Cardiac muscle cell (in vitro differentiated cells and primary cell): ENCODE measurements around the gene SNRPB2. TPM values are rescaled to one million over a fixed set of nuclear protein-coding genes. Genes with fewer than 3 reads are reported as not detected.
A peak's percentile ranks its signal among the peaks of the same experiment; 100 is the strongest.

Source experiments
- DNase-seq, 2 donors: peaks; one replicate each; pipeline versions ENCODE4 v3.0.0 to v3.0.0-alpha.2; 2010 to 2017; ENCODE audit warnings: low read depth in 1 of 2, low spot score in 1 of 2
- H3K27ac ChIP-seq: fragments of 200-600 bp; sonication (generic); 2 replicates; pipeline ENCODE4 v1.5.1; 2016
- H3K27me3 ChIP-seq: fragments of 200-600 bp; sonication (generic); 2 replicates; pipeline ENCODE4 v1.6.0; 2016; ENCODE audit warnings: control low read depth
- H3K36me3 ChIP-seq: fragments of 200-600 bp; sonication (generic); 2 replicates; pipeline ENCODE4 v1.5.1; 2016; ENCODE audit warnings: control low read depth
- H3K4me1 ChIP-seq: fragments of 200-600 bp; sonication (generic); 2 replicates; pipeline ENCODE4 v1.8.1; 2017; ENCODE audit warnings: low read depth, mild to moderate bottlenecking, mixed run types
- H3K4me3 ChIP-seq: fragments of 200-600 bp; sonication (generic); 2 replicates; pipeline ENCODE4 v1.5.1; 2016; ENCODE audit warnings: mild to moderate bottlenecking
- H3K9me3 ChIP-seq: fragments of 200-600 bp; sonication (generic); 2 replicates; pipeline ENCODE4 v1.5.1; 2017; ENCODE audit warnings: low read depth, mild to moderate bottlenecking, control low read depth
- CTCF ChIP-seq: IDR thresholded peaks from 2 replicates; pipeline ENCODE4 v1.5.1; 2012; ENCODE audit warnings: low read depth, mild to moderate bottlenecking, low read length
- polyA plus RNA-seq: library from polyadenylated mRNA; unstranded; fragments of >200 nt; fragmentation: Nextera tagmentation; extraction: Ambion mirVana; gene quantifications from 2 replicates; pipeline ENCODE4 v1.2.1, GENCODE V29; 2016
- total RNA-seq: library from RNA; depleted of rRNA; stranded (reverse); fragments of >200 nt; gene quantifications from 2 replicates; pipeline ENCODE4 v1.2.3, GENCODE V29; 2016

SNRPB2 gene
- total and polyA plus RNA-seq, 2 experiments from 2014 or later, result 16.4 to 99.7 TPM

GRCh38 chr20:16759181-16759563 lies 29.3 kb downstream of the SNRPB2 start:
- TF ChIP-seq CTCF, result no peak
- H3K36me3 ChIP-seq, result no peaks in the 10 kb centered on the region

GRCh38 chr20:16760431-16761304 lies 30.8 kb downstream of the SNRPB2 start:
- no peak for TF ChIP-seq CTCF
- Histone ChIP-seq H3K4me3 (no peak overlapping the region), H3K36me3 (no peaks in the 10 kb centered on the region), H3K27me3 (no peaks in the 10 kb centered on the region), H3K9me3 (no peaks in the 10 kb centered on the region), H3K27ac (no peak overlapping the region), H3K4me1 (peaks cover 22% of the 10 kb centered on the region)
- no peak for DNase-seq

More at GRCh38 chr20:16759181-16759563, 29.3 kb downstream of the SNRPB2 start:
- Histone ChIP-seq H3K4me1 (peaks cover 22% of the 10 kb centered on the region), H3K9me3 (no peaks in the 10 kb centered on the region), H3K4me3 (no peak overlapping the region), H3K27ac (no peak overlapping the region), H3K27me3 (no peaks in the 10 kb centered on the region)
- no peak for DNase-seq

DNA sequence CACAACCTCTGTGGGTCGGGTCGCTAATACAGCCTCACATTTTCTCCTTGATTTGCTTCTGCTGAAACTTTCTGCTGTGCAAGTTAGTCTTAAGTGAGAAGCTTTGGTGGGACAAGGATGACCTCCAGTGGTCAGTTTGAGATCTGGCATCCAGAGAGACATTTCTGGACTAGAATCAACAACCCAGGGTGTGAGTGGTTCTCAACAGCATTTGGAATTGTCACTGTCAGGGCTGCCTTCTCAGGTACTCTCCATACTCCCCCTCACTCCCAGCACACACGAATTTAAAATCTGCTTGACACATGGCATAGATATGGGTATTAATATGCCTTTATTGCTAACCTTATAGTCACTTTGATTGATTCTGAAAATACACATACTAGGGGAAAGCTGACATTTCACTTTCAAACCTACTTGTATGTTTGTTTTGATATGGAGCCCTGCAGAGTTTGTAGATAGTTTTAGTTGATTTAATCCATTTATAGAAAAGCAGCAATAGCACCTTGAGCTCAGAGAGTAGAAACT lies 31.5 kb downstream of the SNRPB2 start:
- H3K4me1 ChIP-seq, result peaks cover 22% of the 10 kb centered on the region
- no peaks in the 10 kb centered on the region for H3K27me3 ChIP-seq
- DNase-seq, result peak; percentile 80 to 81
- H3K4me3 ChIP-seq, result no peak overlapping the region
- no peaks in the 10 kb centered on the region for H3K9me3 ChIP-seq
- H3K27ac ChIP-seq, result no peak overlapping the region
- peak; percentile 80 for TF ChIP-seq CTCF
- H3K36me3 ChIP-seq, result no peaks in the 10 kb centered on the region

GRCh38 chr20:16764560-16764959 lies 34.7 kb downstream of the SNRPB2 start:
- no peak overlapping the region for H3K27ac ChIP-seq
- no peaks in the 10 kb centered on the region for H3K9me3 ChIP-seq
- DNase-seq, result no peak
- no peaks in the 10 kb centered on the region for H3K27me3 ChIP-seq
- H3K36me3 ChIP-seq, result no peaks in the 10 kb centered on the region
- H3K4me1 ChIP-seq, result peaks cover 13% of the 10 kb centered on the region
- TF ChIP-seq CTCF, result no peak
- no peak overlapping the region for H3K4me3 ChIP-seq

- H3K27ac ChIP-seq, result no peak overlapping the region
- no peak for DNase-seq
- TF ChIP-seq CTCF, result no peak
- H3K9me3 ChIP-seq, result no peaks in the 10 kb centered on the region
- H3K27me3 ChIP-seq, result no peaks in the 10 kb centered on the region
- no peak overlapping the region for H3K4me3 ChIP-seq
- no peaks in the 10 kb centered on the region for H3K36me3 ChIP-seq
- H3K4me1 ChIP-seq, result no peaks in the 10 kb centered on the region
Observed at GRCh38 chr20:16771213-16771612, 41.4 kb downstream of the SNRPB2 start.
